Esophagus squamous epithelium (tissue), 4 donors: ENCODE measurements around the gene CMTM8.

Experiments used
- POLR2A ChIP-seq, 4 donors: fragments of 450-650 bp; IDR thresholded peaks; one replicate each; pipeline ENCODE4 v1.6.1; 2017; ENCODE audit warnings: antibody characterized with exemption in 4 of 4, mild to moderate bottlenecking in 4 of 4, moderate library complexity in 3 of 4
- TF ChIP-seq, protein P1 (sequence below), 6 experiments: fragments of 450-650 bp in 4 of 6; fragments of 200-600 bp in 2 of 6; sonication (generic) in 2 of 6; IDR thresholded peaks; one replicate each; pipeline ENCODE4 v1.5.1; 2016 to 2019; ENCODE audit warnings: antibody characterized with exemption in 6 of 6, mild to moderate bottlenecking in 4 of 6, moderate library complexity in 4 of 6

DNA sequence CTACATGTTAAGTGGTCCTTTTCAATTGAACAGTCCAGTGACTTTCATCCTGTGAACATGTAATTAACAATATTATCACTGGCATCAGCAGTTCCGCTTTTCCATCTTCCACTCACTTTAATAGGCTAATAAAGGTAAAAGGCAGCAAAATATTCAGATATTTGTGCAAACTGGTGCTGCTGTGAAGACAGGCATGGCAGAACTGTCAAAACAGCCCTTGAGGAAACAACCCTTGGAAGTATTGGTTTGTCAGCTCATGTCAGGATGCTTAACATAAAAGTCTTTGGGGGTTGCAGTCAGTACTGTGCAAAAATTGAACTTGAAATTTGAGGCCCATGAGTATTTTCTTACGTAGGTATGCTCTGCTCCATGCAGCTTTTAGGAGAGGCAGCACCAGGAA is 81.1 kb downstream of the CMTM8 start:
- TF ChIP-seq, protein P1, sequence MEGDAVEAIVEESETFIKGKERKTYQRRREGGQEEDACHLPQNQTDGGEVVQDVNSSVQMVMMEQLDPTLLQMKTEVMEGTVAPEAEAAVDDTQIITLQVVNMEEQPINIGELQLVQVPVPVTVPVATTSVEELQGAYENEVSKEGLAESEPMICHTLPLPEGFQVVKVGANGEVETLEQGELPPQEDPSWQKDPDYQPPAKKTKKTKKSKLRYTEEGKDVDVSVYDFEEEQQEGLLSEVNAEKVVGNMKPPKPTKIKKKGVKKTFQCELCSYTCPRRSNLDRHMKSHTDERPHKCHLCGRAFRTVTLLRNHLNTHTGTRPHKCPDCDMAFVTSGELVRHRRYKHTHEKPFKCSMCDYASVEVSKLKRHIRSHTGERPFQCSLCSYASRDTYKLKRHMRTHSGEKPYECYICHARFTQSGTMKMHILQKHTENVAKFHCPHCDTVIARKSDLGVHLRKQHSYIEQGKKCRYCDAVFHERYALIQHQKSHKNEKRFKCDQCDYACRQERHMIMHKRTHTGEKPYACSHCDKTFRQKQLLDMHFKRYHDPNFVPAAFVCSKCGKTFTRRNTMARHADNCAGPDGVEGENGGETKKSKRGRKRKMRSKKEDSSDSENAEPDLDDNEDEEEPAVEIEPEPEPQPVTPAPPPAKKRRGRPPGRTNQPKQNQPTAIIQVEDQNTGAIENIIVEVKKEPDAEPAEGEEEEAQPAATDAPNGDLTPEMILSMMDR (IDR thresholded peaks at IDR 0.05) = no peak
- no peak for TF ChIP-seq POLR2A (IDR thresholded peaks at IDR 0.05)
